ENCODE measurements around the gene MOB3A.

Gene MOB3A

DNA sequence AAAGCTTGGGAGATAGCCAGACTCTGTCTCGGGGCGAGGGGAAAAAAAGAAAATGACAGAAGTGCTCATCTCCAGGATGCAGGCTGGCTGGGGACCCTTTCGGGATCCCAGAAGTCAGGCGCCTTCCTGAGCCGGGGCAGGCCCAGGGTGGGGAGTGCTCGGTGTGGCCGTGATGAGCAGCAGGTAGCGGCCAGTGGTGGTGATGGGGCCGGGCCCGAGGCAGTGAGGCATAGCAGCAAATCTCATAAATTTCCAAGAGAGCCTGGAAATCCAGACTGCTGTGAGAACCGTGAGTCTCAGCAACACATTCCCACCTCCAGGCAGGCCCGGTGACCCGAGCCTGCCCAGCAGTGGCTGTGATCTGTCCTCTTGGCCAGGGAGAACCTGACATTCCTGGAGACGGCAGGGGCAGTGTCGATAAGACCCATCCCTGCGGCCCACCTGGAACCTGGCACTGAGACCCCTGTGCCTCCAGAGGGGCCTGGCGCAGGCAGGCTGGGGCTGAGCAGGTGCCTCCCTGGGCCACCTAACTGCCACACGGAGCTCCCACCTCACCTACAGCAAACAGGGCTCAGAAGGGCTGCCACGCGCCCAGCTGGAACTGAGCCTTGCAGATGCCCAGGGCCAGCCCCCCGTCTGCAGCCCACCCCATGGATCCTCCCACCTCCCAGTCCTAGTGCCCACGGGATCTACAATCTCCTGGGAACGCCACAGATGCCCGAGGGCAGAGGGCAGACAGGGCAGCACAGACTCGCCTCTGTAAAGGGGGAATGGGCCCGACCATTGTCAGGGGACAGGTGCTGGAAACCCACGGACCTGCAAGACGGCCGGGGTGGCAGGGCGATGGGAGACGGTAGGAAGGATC, 24.0 kb upstream of the MOB3A start:
- Histone ChIP-seq H3K18ac (ENCODE audit: low read length) (no peak overlapping the region), H2BK15ac (ENCODE audit: low read length) (no peak overlapping the region), H4K91ac (ENCODE audit: low read depth, low read length, poor library complexity) (peak overlapping the region; percentile 53), H3K36me3 (replicated peaks in 1 of 2; ENCODE audit: control insufficient read depth in 2 of 2, insufficient read depth in 2 of 2, low read length in 2 of 2) (peaks cover 77 to 97% of the 10 kb centered on the region in 2 donors), H3K27ac (replicated peaks; ENCODE audit: low read length) (no peak overlapping the region), H3K4me2 (ENCODE audit: insufficient read depth, low read length, poor library complexity, severe bottlenecking) (no peak overlapping the region), H3K4me1 (ENCODE audit: control insufficient read depth in 2 of 2, insufficient read depth in 1 of 2, low read depth in 1 of 2, low read length in 2 of 2) (no peaks in the 10 kb centered on the region), H2BK120ac (ENCODE audit: low read depth, low read length) (no peak overlapping the region), H2BK12ac (ENCODE audit: low read length) (no peak overlapping the region), H3K4ac (ENCODE audit: low read length) (no peak overlapping the region), H3K27me3 (ENCODE audit: control insufficient read depth in 3 of 3, insufficient read depth in 3 of 3, low read depth in 1 of 3, low read length in 3 of 3) (no peaks in the 10 kb centered on the region), H2AFZ (ENCODE audit: low read length) (no peak overlapping the region), H3K9ac (ENCODE audit: low read depth, low read length, poor library complexity) (no peak overlapping the region), H3K4me3 (ENCODE audit: low read length in 2 of 2) (no peak overlapping the region), H4K8ac (ENCODE audit: low read depth, low read length) (no peak overlapping the region), H3K79me1 (ENCODE audit: low read depth, low read length) (peaks cover 14% of the 10 kb centered on the region), H2BK5ac (ENCODE audit: low read length) (no peak overlapping the region), H3K9me3 (replicated peaks in 1 of 2; ENCODE audit: control insufficient read depth in 2 of 2, insufficient read depth in 1 of 2, low read depth in 1 of 2, low read length in 2 of 2) (no peaks in the 10 kb centered on the region), H2AK5ac (ENCODE audit: low read depth, low read length) (no peak overlapping the region), H3K23ac (ENCODE audit: low read depth, low read length, poor library complexity) (no peak overlapping the region), H3K14ac (ENCODE audit: low read length) (no peak overlapping the region)
- DNase-seq (ENCODE audit: low spot score) = no peak
- no CpG with 5 or more reads among the region's 31 CpGs for WGBS, 2 donors (ENCODE audit: extremely low coverage in 2 of 2, insufficient read length in 2 of 2, insufficient replicate concordance in 1 of 2)

DNA sequence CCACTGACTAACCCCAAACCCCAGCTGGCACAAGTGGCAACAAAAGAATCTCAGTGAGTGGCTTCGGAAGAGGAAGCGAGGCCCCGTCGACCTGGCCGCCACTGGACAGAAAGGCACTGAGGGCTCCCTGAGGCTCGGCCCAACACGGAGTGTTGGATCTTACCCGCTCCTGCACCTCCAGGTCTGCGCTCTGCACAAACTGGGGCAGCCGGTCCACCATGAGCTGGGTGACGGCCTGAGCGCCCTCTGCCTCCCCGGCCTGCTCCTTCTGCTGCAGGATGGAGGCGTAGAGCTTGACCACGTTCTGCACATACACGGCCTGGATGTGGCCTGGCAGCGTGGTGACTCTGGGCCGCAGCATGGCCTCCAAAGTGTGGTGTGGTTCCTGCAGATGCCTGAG, 22.3 kb upstream of the MOB3A start:
- Histone ChIP-seq H2BK15ac (ENCODE audit: low read length) (no peak overlapping the region), H3K9ac (ENCODE audit: low read depth, low read length, poor library complexity) (peak overlapping the region; percentile 63), H3K4me1 (ENCODE audit: control insufficient read depth in 2 of 2, insufficient read depth in 1 of 2, low read depth in 1 of 2, low read length in 2 of 2) (no peaks in the 10 kb centered on the region), H2BK12ac (ENCODE audit: low read length) (no peak overlapping the region), H3K4ac (ENCODE audit: low read length) (no peak overlapping the region), H3K4me3 (ENCODE audit: low read length in 2 of 2) (no peak overlapping the region), H3K23ac (ENCODE audit: low read depth, low read length, poor library complexity) (peak overlapping the region; percentile 85), H3K79me1 (ENCODE audit: low read depth, low read length) (peaks cover 14% of the 10 kb centered on the region), H2BK5ac (ENCODE audit: low read length) (no peak overlapping the region), H3K18ac (ENCODE audit: low read length) (no peak overlapping the region), H3K9me3 (replicated peaks in 1 of 2; ENCODE audit: control insufficient read depth in 2 of 2, insufficient read depth in 1 of 2, low read depth in 1 of 2, low read length in 2 of 2) (no peaks in the 10 kb centered on the region), H3K36me3 (replicated peaks in 1 of 2; ENCODE audit: control insufficient read depth in 2 of 2, insufficient read depth in 2 of 2, low read length in 2 of 2) (peaks cover 86 to 97% of the 10 kb centered on the region in 2 donors), H3K4me2 (ENCODE audit: insufficient read depth, low read length, poor library complexity, severe bottlenecking) (no peak overlapping the region), H4K8ac (ENCODE audit: low read depth, low read length) (no peak overlapping the region), H2AK5ac (ENCODE audit: low read depth, low read length) (no peak overlapping the region), H4K91ac (ENCODE audit: low read depth, low read length, poor library complexity) (no peak overlapping the region), H2BK120ac (ENCODE audit: low read depth, low read length) (no peak overlapping the region), H3K27ac (replicated peaks; ENCODE audit: low read length) (no peak overlapping the region), H2AFZ (ENCODE audit: low read length) (no peak overlapping the region), H3K14ac (ENCODE audit: low read length) (no peak overlapping the region), H3K27me3 (ENCODE audit: control insufficient read depth in 3 of 3, insufficient read depth in 3 of 3, low read depth in 1 of 3, low read length in 3 of 3) (no peaks in the 10 kb centered on the region)
- DNase-seq (ENCODE audit: low spot score) = no peak
- no CpG with 5 or more reads among the region's 18 CpGs for WGBS, 2 donors (ENCODE audit: extremely low coverage in 2 of 2, insufficient read length in 2 of 2, insufficient replicate concordance in 1 of 2)

DNA sequence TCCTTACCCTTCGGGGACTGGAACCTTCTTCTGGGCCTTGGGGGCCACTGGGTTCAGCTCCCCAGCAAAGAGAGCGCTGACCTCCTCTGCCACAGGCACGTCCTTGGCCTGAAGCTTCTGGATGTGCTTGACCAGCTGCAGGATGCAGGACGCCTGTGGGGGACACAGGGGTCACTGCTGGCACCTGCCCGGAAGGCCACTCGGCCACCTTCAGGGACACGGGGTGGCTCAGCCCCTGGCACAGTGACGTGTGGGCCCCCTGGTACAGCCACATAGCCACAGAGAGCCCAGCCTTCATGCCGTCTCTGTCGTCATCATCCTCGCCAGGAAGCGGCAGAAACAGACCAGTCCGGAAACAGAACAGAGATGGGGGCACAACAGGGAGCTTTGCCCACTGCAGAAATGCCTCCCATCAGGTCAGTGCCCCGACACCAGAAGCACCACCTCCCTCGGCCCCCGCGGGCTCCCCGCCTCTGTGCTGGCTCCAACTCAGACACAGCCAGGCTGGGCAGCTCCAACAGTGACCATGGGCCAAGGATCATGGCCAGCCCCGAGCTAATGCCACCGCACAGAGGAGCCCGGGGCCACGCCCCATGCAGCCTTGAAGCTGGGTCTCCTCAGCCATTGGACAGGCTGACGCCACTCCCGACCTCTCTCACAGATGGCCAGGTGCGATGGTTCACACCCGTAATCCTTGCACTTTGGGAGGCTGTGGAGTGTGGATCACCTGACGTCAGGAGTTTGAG, 21.3 kb upstream of the MOB3A start:
- no peak for DNase-seq (ENCODE audit: low spot score)
- H2BK120ac ChIP-seq (ENCODE audit: low read depth, low read length) = no peak overlapping the region
- no peak overlapping the region for H2AK5ac ChIP-seq (ENCODE audit: low read depth, low read length)
- peaks cover 83 to 97% of the 10 kb centered on the region in 2 donors for H3K36me3 ChIP-seq (replicated peaks in 1 of 2; ENCODE audit: control insufficient read depth in 2 of 2, insufficient read depth in 2 of 2, low read length in 2 of 2)
- H2BK12ac ChIP-seq (ENCODE audit: low read length) = no peak overlapping the region
- H3K9me3 ChIP-seq (replicated peaks in 1 of 2; ENCODE audit: control insufficient read depth in 2 of 2, insufficient read depth in 1 of 2, low read depth in 1 of 2, low read length in 2 of 2) = no peaks in the 10 kb centered on the region
- H4K8ac ChIP-seq (ENCODE audit: low read depth, low read length) = no peak overlapping the region
- H3K4me1 ChIP-seq (ENCODE audit: control insufficient read depth in 2 of 2, insufficient read depth in 1 of 2, low read depth in 1 of 2, low read length in 2 of 2) = no peaks in the 10 kb centered on the region
- no peak overlapping the region for H2AFZ ChIP-seq (ENCODE audit: low read length)
- peaks cover 13% of the 10 kb centered on the region for H3K79me1 ChIP-seq (ENCODE audit: low read depth, low read length)
- no peaks in the 10 kb centered on the region for H3K27me3 ChIP-seq (ENCODE audit: control insufficient read depth in 3 of 3, insufficient read depth in 3 of 3, low read depth in 1 of 3, low read length in 3 of 3)
- no peak overlapping the region for H3K27ac ChIP-seq (replicated peaks; ENCODE audit: low read length)
- no peak overlapping the region for H3K4me3 ChIP-seq (ENCODE audit: low read length in 2 of 2)
- H3K4me2 ChIP-seq (ENCODE audit: insufficient read depth, low read length, poor library complexity, severe bottlenecking) = no peak overlapping the region
- H3K14ac ChIP-seq (ENCODE audit: low read length) = no peak overlapping the region
- H3K23ac ChIP-seq (ENCODE audit: low read depth, low read length, poor library complexity) = peak overlapping the region; percentile 73
- no peak overlapping the region for H3K4ac ChIP-seq (ENCODE audit: low read length)
- H3K18ac ChIP-seq (ENCODE audit: low read length) = no peak overlapping the region
- H2BK5ac ChIP-seq (ENCODE audit: low read length) = peak overlapping the region; percentile 66
- no peak overlapping the region for H3K9ac ChIP-seq (ENCODE audit: low read depth, low read length, poor library complexity)
- no peak overlapping the region for H4K91ac ChIP-seq (ENCODE audit: low read depth, low read length, poor library complexity)
- no CpG with 5 or more reads among the region's 27 CpGs for WGBS, 2 donors (ENCODE audit: extremely low coverage in 2 of 2, insufficient read length in 2 of 2, insufficient replicate concordance in 1 of 2)
- no peak overlapping the region for H2BK15ac ChIP-seq (ENCODE audit: low read length)

DNA sequence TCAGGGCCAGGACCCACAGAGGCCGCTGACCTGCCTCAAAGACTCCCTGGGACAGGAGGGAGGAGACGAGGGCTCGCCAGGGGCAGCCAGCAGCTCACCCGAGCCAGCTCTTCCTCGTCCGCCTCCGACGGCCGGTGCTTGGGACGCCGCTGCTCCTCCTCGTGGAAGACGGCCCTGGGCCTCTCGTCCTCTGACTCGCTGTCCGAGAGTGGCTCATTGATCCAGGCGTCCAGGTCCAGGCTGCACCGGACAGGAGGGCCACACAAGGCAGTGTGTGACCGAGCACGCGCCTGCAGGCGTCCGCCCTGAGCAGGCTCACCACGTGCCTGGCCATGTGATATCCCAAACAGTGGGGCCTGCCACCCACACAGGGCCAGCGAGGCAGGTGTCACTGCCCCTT, 20.4 kb upstream of the MOB3A start:
- no peak overlapping the region for H2AK5ac ChIP-seq (ENCODE audit: low read depth, low read length)
- no peak overlapping the region for H3K4me2 ChIP-seq (ENCODE audit: insufficient read depth, low read length, poor library complexity, severe bottlenecking)
- H3K36me3 ChIP-seq (replicated peaks in 1 of 2; ENCODE audit: control insufficient read depth in 2 of 2, insufficient read depth in 2 of 2, low read length in 2 of 2) = peaks cover 83 to 97% of the 10 kb centered on the region in 2 donors
- no peak overlapping the region for H4K8ac ChIP-seq (ENCODE audit: low read depth, low read length)
- H2BK12ac ChIP-seq (ENCODE audit: low read length) = peak overlapping the region; percentile 10
- H3K27me3 ChIP-seq (ENCODE audit: control insufficient read depth in 3 of 3, insufficient read depth in 3 of 3, low read depth in 1 of 3, low read length in 3 of 3) = no peaks in the 10 kb centered on the region
- H2BK120ac ChIP-seq (ENCODE audit: low read depth, low read length) = no peak overlapping the region
- no peak overlapping the region for H2AFZ ChIP-seq (ENCODE audit: low read length)
- H3K14ac ChIP-seq (ENCODE audit: low read length) = no peak overlapping the region
- H3K27ac ChIP-seq (replicated peaks; ENCODE audit: low read length) = no peak overlapping the region
- peak overlapping the region; percentile 66 for H2BK5ac ChIP-seq (ENCODE audit: low read length)
- H3K9me3 ChIP-seq (replicated peaks in 1 of 2; ENCODE audit: control insufficient read depth in 2 of 2, insufficient read depth in 1 of 2, low read depth in 1 of 2, low read length in 2 of 2) = no peaks in the 10 kb centered on the region
- H4K91ac ChIP-seq (ENCODE audit: low read depth, low read length, poor library complexity) = no peak overlapping the region
- WGBS, 2 donors (ENCODE audit: extremely low coverage in 2 of 2, insufficient read length in 2 of 2, insufficient replicate concordance in 1 of 2) = no CpG with 5 or more reads among the region's 25 CpGs
- H3K4me3 ChIP-seq (ENCODE audit: low read length in 2 of 2) = no peak overlapping the region
- peaks cover 17% of the 10 kb centered on the region for H3K79me1 ChIP-seq (ENCODE audit: low read depth, low read length)
- H3K4me1 ChIP-seq (ENCODE audit: control insufficient read depth in 2 of 2, insufficient read depth in 1 of 2, low read depth in 1 of 2, low read length in 2 of 2) = no peaks in the 10 kb centered on the region
- no peak overlapping the region for H3K18ac ChIP-seq (ENCODE audit: low read length)
- no peak overlapping the region for H3K9ac ChIP-seq (ENCODE audit: low read depth, low read length, poor library complexity)
- no peak for DNase-seq (ENCODE audit: low spot score)
- H3K4ac ChIP-seq (ENCODE audit: low read length) = no peak overlapping the region
- peak overlapping the region; percentile 73 for H3K23ac ChIP-seq (ENCODE audit: low read depth, low read length, poor library complexity)
- H2BK15ac ChIP-seq (ENCODE audit: low read length) = no peak overlapping the region

Data from neuronal stem cell (in vitro differentiated cells).